WTC11 (cell line): Measurements from ENCODE around the gene SLC41A3. TPM values are rescaled to one million over a fixed set of nuclear protein-coding genes. Genes with fewer than 3 reads are reported as not detected.

ENCODE experiments used
- ATAC-seq: fragments of 200-7000 bp; cut with Tn5 transposase; 2 replicates; pipeline ENCODE4 v1.10.0; 2021; ENCODE audit warnings: mild to moderate bottlenecking, moderate library complexity
- CTCF ChIA-PET: fragments of 300-600 bp; sonication (Branson Sonifier 250); formaldehyde crosslinking; loops from one replicate; lab custom pipeline; 2021; ENCODE audit warnings: antibody characterized with exemption; lab: Charles Lee
- POLR2A ChIA-PET: fragments of 350-600 bp; sonication (Branson Sonifier 250); formaldehyde crosslinking; loops from one replicate; lab custom pipeline; 2021; ENCODE audit warnings: antibody characterized with exemption; lab: Charles Lee
- DNase-seq: peaks from one replicate; pipeline ENCODE4 v3.0.0; 2021; ENCODE audit warnings: low spot score
- H3K27ac Mint-ChIP-seq: 2 replicates; pipeline ENCODE4 v1.8.0; 2021; ENCODE audit warnings: mixed read lengths
- H3K27me3 Mint-ChIP-seq: 2 replicates; pipeline ENCODE4 v1.8.0; 2021; ENCODE audit warnings: low read depth, mild to moderate bottlenecking, moderate library complexity, mixed read lengths
- H3K36me3 Mint-ChIP-seq: 2 replicates; pipeline ENCODE4 v1.8.0; 2021; ENCODE audit warnings: mixed read lengths
- H3K4me1 Mint-ChIP-seq: 2 replicates; pipeline ENCODE4 v1.8.0; 2022; ENCODE audit warnings: mixed read lengths
- H3K4me3 Mint-ChIP-seq: 2 replicates; pipeline ENCODE4 v1.8.0; 2021; ENCODE audit warnings: mild to moderate bottlenecking, moderate library complexity, mixed read lengths
- H3K9me3 Mint-ChIP-seq: 2 replicates; pipeline ENCODE4 v1.8.0; 2021; ENCODE audit warnings: mixed read lengths
- ATF1 ChIP-seq: sonication (generic); formaldehyde crosslinking; IDR thresholded peaks from 2 replicates; pipeline ENCODE4 v1.8.1; 2023; ENCODE audit warnings: mild to moderate bottlenecking, moderate library complexity, missing genetic modification reagents
- ATF2 ChIP-seq: sonication (generic); formaldehyde crosslinking; IDR thresholded peaks from 2 replicates; pipeline ENCODE4 v1.8.1; 2022; ENCODE audit warnings: low read depth, missing genetic modification reagents, borderline replicate concordance
- CREB1 ChIP-seq: sonication (generic); formaldehyde crosslinking; IDR thresholded peaks from 2 replicates; pipeline ENCODE4 v1.8.0; 2023; ENCODE audit warnings: mild to moderate bottlenecking, missing genetic modification reagents
- FOXK1 ChIP-seq: sonication (generic); formaldehyde crosslinking; IDR thresholded peaks from 2 replicates; pipeline ENCODE4 v1.8.0; 2022; ENCODE audit warnings: mild to moderate bottlenecking, moderate library complexity, missing genetic modification reagents
- GTF2I ChIP-seq: fragments of 250-450 bp; sonication (Bioruptor Pico); conservative IDR thresholded peaks from 2 replicates; pipeline ENCODE4 v1.4.0; 2021; ENCODE audit warnings: mild to moderate bottlenecking
- HMGXB4 ChIP-seq: sonication (generic); formaldehyde crosslinking; IDR thresholded peaks from 2 replicates; pipeline ENCODE4 v1.8.1; 2023; ENCODE audit warnings: mild to moderate bottlenecking, moderate library complexity, missing genetic modification reagents
- NFATC4 ChIP-seq: fragments of 250-450 bp; sonication (Bioruptor Pico); IDR thresholded peaks from 2 replicates; pipeline ENCODE4 v1.9.0; 2021; ENCODE audit warnings: mild to moderate bottlenecking
- PRRX2 ChIP-seq: fragments of 250-450 bp; sonication (Bioruptor Pico); IDR thresholded peaks from 2 replicates; pipeline ENCODE4 v1.8.0; 2021; ENCODE audit warnings: mild to moderate bottlenecking
- RORB ChIP-seq: fragments of 250-450 bp; sonication (Bioruptor Pico); IDR thresholded peaks from 2 replicates; pipeline ENCODE4 v1.9.0; 2021; ENCODE audit warnings: mild to moderate bottlenecking
- SMAD3 ChIP-seq: sonication (generic); formaldehyde crosslinking; IDR thresholded peaks from 2 replicates; pipeline ENCODE4 v1.8.0; 2022; ENCODE audit warnings: missing genetic modification reagents, mild to moderate bottlenecking, borderline replicate concordance
- SP1 ChIP-seq: sonication (generic); formaldehyde crosslinking; conservative IDR thresholded peaks from 2 replicates; pipeline ENCODE4 v1.8.1; 2022; ENCODE audit warnings: missing genetic modification reagents
- TCF7 ChIP-seq: sonication (generic); formaldehyde crosslinking; IDR thresholded peaks from 2 replicates; pipeline ENCODE4 v1.8.0; 2022; ENCODE audit warnings: mild to moderate bottlenecking, low read depth, missing genetic modification reagents, moderate library complexity
- TEAD1 ChIP-seq: sonication (generic); formaldehyde crosslinking; IDR thresholded peaks from 2 replicates; pipeline ENCODE4 v1.8.0; 2022; ENCODE audit warnings: mild to moderate bottlenecking, missing genetic modification reagents
- USF1 ChIP-seq: sonication (generic); formaldehyde crosslinking; IDR thresholded peaks from 2 replicates; pipeline ENCODE4 v1.8.0; 2022; ENCODE audit warnings: mild to moderate bottlenecking, missing genetic modification reagents
- ZNF138 ChIP-seq: sonication (generic); formaldehyde crosslinking; conservative IDR thresholded peaks from 2 replicates; pipeline ENCODE4 v1.8.1; 2022; ENCODE audit warnings: mild to moderate bottlenecking, moderate library complexity, missing genetic modification reagents
- ZNF281 ChIP-seq: sonication (generic); formaldehyde crosslinking; IDR thresholded peaks from 2 replicates; pipeline ENCODE4 v1.8.0; 2023; ENCODE audit warnings: mild to moderate bottlenecking, missing genetic modification reagents
- ZNF317 ChIP-seq: sonication (generic); formaldehyde crosslinking; IDR thresholded peaks from 2 replicates; pipeline ENCODE4 v1.8.1; 2023; ENCODE audit warnings: low read depth, mild to moderate bottlenecking, moderate library complexity, missing genetic modification reagents, borderline replicate concordance
- ZSCAN18 ChIP-seq: fragments of 250-450 bp; sonication (Bioruptor Pico); IDR thresholded peaks from 2 replicates; pipeline ENCODE4 v2.1.2; 2022; ENCODE audit warnings: mild to moderate bottlenecking, moderate library complexity
- total RNA-seq: library from RNA; stranded (reverse); gene quantifications from 3 replicates; pipeline ENCODE4 v1.2.3, GENCODE V29; 2021
- TF ChIP-seq, protein P1 (sequence below): sonication (generic); formaldehyde crosslinking; conservative IDR thresholded peaks from 2 replicates; pipeline ENCODE4 v1.8.1; 2023; ENCODE audit warnings: mild to moderate bottlenecking, low read depth, missing genetic modification reagents, moderate library complexity
- TF ChIP-seq, protein P2 (sequence below): sonication (generic); formaldehyde crosslinking; IDR thresholded peaks from 2 replicates; pipeline ENCODE4 v1.8.0; 2022; ENCODE audit warnings: mild to moderate bottlenecking, missing genetic modification reagents
- TF ChIP-seq, protein P3 (sequence below): sonication (generic); formaldehyde crosslinking; IDR thresholded peaks from 2 replicates; pipeline ENCODE4 v1.8.0; 2023; ENCODE audit warnings: missing genetic modification reagents

Gene SLC41A3
- total RNA-seq, 1 experiment from 2014 or later: 28.4 TPM

DNA sequence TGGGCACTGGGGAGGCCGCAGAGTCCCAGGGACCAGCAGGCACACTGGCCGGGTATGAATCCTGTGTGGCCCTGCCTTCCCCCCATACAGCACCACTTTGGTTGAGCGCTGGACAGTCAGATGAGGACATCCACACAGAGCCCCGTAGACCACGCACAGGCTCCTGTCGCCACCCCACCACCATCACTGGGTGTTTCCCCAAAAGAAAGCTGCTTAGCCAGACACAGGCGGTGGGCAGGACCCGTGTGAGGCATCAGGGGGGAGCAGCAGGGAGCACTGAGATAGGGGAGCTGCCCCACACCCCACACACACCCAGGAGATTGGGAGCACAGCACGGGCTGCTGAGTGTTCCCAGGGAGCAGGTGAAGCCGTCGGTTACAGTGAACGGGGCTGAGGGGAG, 42.4 kb upstream of the SLC41A3 start (continued):
- TF ChIP-seq ATF2 (CRISPR knock-in tag): no peak
- TF ChIP-seq, protein P1, sequence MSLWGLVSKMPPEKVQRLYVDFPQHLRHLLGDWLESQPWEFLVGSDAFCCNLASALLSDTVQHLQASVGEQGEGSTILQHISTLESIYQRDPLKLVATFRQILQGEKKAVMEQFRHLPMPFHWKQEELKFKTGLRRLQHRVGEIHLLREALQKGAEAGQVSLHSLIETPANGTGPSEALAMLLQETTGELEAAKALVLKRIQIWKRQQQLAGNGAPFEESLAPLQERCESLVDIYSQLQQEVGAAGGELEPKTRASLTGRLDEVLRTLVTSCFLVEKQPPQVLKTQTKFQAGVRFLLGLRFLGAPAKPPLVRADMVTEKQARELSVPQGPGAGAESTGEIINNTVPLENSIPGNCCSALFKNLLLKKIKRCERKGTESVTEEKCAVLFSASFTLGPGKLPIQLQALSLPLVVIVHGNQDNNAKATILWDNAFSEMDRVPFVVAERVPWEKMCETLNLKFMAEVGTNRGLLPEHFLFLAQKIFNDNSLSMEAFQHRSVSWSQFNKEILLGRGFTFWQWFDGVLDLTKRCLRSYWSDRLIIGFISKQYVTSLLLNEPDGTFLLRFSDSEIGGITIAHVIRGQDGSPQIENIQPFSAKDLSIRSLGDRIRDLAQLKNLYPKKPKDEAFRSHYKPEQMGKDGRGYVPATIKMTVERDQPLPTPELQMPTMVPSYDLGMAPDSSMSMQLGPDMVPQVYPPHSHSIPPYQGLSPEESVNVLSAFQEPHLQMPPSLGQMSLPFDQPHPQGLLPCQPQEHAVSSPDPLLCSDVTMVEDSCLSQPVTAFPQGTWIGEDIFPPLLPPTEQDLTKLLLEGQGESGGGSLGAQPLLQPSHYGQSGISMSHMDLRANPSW (CRISPR knock-in tag): no peak
- TF ChIP-seq CREB1 (CRISPR knock-in tag): no peak
- no peak for TF ChIP-seq USF1 (CRISPR knock-in tag)
- TF ChIP-seq ZNF317 (CRISPR knock-in tag): no peak
- TF ChIP-seq, protein P2, sequence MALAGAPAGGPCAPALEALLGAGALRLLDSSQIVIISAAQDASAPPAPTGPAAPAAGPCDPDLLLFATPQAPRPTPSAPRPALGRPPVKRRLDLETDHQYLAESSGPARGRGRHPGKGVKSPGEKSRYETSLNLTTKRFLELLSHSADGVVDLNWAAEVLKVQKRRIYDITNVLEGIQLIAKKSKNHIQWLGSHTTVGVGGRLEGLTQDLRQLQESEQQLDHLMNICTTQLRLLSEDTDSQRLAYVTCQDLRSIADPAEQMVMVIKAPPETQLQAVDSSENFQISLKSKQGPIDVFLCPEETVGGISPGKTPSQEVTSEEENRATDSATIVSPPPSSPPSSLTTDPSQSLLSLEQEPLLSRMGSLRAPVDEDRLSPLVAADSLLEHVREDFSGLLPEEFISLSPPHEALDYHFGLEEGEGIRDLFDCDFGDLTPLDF (CRISPR knock-in tag): no peak

DNA sequence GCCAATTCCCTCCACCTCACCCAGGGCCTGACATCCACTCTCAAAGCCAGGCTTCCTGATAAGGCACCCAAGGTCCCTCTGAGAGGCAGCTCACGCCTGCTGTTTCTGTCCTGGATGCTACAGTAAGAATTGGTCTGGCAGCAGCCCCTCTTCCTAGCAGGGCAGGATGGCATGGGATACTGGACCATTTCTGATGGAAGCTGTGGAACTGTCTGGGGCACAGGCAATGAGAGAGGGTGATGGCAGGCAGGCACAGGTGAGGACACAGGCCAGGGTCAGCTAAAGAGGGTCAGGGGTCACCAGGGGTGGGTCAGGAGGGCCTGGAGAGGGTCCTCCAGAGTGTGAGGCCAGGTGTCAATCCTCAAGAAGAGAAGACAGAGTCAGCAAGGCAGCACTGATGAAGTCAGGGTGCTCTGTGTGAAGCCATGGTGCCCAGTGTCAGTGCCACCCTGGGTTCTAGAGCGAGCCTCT, 41.9 kb upstream of the SLC41A3 start:
- Mint-ChIP-seq H3K27ac (no peak overlapping the region), H3K36me3 (no peaks in the 10 kb centered on the region), H3K4me3 (no peak overlapping the region), H3K9me3 (no peaks in the 10 kb centered on the region), H3K4me1 (peaks cover 14% of the 10 kb centered on the region), H3K27me3 (no peaks in the 10 kb centered on the region)
- ATAC-seq (no peak), DNase-seq (peak; percentile 4)
- TF ChIP-seq ATF1 (CRISPR knock-in tag) (no peak), FOXK1 (CRISPR knock-in tag) (no peak), ZNF138 (CRISPR knock-in tag) (no peak), TEAD1 (CRISPR knock-in tag) (no peak), TCF7 (no peak), ZSCAN18 (CRISPR knock-in tag) (no peak)
- ChIA-PET CTCF (interaction anchor here (1.8 kb wide), 1 partner anchor 23 kb away, joined by 8 read pairs; no protein-coding TSS in a partner anchor), POLR2A (no interaction called here)

DNA sequence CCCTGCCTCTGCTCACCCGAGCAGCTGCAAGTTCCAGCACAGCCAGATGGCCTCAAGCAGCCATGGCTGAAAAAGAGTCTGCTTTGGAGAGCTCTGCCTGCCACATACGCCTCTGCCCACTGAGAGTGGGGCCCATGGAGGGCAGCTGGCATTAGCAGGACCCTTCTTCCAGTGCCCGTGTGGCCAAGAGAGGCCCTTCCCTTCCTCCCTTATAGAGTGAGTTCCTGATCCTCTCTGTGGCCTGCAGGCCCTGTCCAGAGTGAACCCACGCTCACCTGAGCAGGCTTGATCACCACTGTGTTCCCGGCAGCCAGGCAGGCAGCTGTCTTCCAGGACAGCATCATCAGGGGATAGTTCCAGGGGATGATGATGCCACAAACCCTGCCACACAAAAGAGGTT, 41.4 kb upstream of the SLC41A3 start:
- DNase-seq: peak; percentile 6
- CTCF ChIA-PET: interaction anchor here (1.8 to 2.5 kb wide), 2 partner anchors 8 to 22 kb away, joined by 8 to 39 read pairs; no protein-coding TSS in a partner anchor
- peaks cover 14% of the 10 kb centered on the region for H3K4me1 Mint-ChIP-seq
- POLR2A ChIA-PET: no interaction called here
- H3K27ac Mint-ChIP-seq: no peak overlapping the region
- no peak overlapping the region for H3K4me3 Mint-ChIP-seq
- no peak for ATAC-seq
- no peaks in the 10 kb centered on the region for H3K9me3 Mint-ChIP-seq
- H3K27me3 Mint-ChIP-seq: no peaks in the 10 kb centered on the region
- H3K36me3 Mint-ChIP-seq: no peaks in the 10 kb centered on the region
- TF ChIP-seq NFATC4 (CRISPR knock-in tag): no peak
- TF ChIP-seq HMGXB4: no peak
- TF ChIP-seq PRRX2 (CRISPR knock-in tag): no peak
- no peak for TF ChIP-seq SMAD3
- TF ChIP-seq ZNF281 (CRISPR knock-in tag): no peak
- no peak for TF ChIP-seq RORB
- no peak for TF ChIP-seq ATF1 (CRISPR knock-in tag)
- TF ChIP-seq, protein P3, sequence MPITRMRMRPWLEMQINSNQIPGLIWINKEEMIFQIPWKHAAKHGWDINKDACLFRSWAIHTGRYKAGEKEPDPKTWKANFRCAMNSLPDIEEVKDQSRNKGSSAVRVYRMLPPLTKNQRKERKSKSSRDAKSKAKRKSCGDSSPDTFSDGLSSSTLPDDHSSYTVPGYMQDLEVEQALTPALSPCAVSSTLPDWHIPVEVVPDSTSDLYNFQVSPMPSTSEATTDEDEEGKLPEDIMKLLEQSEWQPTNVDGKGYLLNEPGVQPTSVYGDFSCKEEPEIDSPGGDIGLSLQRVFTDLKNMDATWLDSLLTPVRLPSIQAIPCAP: no peak
- no peak for TF ChIP-seq SP1 (CRISPR knock-in tag)
- no peak for TF ChIP-seq GTF2I (CRISPR knock-in tag)
